Measurements from ENCODE around the gene PUS1. TPM values are rescaled to one million over a fixed set of nuclear protein-coding genes. Genes with fewer than 3 reads are reported as not detected.

The PUS1 gene
- total RNA-seq, 1 donor from 2014 or later: 19.9 TPM

GRCh38 chr12:131917711-131918306 lies 11.3 kb upstream of the PUS1 start:
- intact Hi-C loops (cut with DNase I): no loop called here
- peaks cover 64% of the 10 kb centered on the region for H3K36me3 ChIP-seq
- no peak overlapping the region for H3K4me3 ChIP-seq
- H3K27ac ChIP-seq: no peak overlapping the region
- H3K27me3 ChIP-seq: no peaks in the 10 kb centered on the region
- H3K9me3 ChIP-seq: no peaks in the 10 kb centered on the region
- ATAC-seq (no peak), DNase-seq (no peak)
- TF ChIP-seq, protein P1, sequence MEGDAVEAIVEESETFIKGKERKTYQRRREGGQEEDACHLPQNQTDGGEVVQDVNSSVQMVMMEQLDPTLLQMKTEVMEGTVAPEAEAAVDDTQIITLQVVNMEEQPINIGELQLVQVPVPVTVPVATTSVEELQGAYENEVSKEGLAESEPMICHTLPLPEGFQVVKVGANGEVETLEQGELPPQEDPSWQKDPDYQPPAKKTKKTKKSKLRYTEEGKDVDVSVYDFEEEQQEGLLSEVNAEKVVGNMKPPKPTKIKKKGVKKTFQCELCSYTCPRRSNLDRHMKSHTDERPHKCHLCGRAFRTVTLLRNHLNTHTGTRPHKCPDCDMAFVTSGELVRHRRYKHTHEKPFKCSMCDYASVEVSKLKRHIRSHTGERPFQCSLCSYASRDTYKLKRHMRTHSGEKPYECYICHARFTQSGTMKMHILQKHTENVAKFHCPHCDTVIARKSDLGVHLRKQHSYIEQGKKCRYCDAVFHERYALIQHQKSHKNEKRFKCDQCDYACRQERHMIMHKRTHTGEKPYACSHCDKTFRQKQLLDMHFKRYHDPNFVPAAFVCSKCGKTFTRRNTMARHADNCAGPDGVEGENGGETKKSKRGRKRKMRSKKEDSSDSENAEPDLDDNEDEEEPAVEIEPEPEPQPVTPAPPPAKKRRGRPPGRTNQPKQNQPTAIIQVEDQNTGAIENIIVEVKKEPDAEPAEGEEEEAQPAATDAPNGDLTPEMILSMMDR (IDR thresholded peaks at IDR 0.05): no peak
- H3K4me1 ChIP-seq: no peaks in the 10 kb centered on the region

DNA sequence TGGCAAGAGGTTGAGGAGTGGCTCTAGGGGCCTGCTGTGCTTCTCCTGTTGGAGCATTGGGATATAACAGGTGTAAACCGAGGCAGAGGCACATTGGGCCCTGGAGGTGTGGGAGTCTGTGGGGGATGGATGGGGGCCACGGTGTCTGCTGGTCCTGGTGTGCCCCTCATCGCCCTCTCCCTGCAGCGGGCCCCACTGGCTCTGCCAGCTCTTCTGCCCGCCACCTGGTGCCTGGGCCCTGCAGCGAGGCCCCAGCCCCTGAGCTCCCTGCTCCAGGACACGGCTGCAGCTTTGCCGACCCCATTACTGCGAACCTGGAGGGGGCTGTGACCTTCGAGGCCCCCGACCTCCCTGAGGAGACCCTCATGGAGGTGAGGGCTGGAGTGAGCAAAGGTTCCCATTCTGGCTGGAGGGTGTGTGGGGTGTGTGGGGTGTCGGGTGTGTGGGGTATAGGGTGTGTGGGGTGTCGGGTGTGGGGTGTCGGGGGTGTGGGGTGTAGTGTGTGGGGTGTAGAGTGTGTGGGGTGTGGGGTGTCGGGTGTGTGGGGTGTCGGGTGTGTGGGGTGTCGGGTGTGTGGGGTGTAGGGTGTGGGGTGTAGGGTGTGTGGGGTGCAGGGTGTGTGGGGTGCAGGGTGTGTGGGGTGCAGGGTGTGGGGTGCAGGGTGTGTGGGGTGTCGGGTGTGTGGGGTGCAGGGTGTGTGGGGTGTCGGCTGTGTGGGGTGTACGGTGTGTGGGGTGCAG lies 10.6 kb upstream of the PUS1 start:
- Histone ChIP-seq H3K9me3 (no peaks in the 10 kb centered on the region), H3K36me3 (peaks cover 60% of the 10 kb centered on the region), H3K4me3 (no peak overlapping the region), H3K4me1 (no peaks in the 10 kb centered on the region), H3K27ac (no peak overlapping the region), H3K27me3 (no peaks in the 10 kb centered on the region)
- ATAC-seq (no peak), DNase-seq (no peak)
- TF ChIP-seq, protein P1 (IDR thresholded peaks at IDR 0.05): no peak
- intact Hi-C loops (cut with DNase I): no loop called here

- no peak overlapping the region for H3K4me3 ChIP-seq
- TF ChIP-seq, protein P1 (IDR thresholded peaks at IDR 0.05): no peak
- H3K36me3 ChIP-seq: peaks cover 56% of the 10 kb centered on the region
- no peak for ATAC-seq
- DNase-seq: no peak
- H3K27ac ChIP-seq: no peak overlapping the region
- H3K27me3 ChIP-seq: no peaks in the 10 kb centered on the region
- no peaks in the 10 kb centered on the region for H3K9me3 ChIP-seq
- no peaks in the 10 kb centered on the region for H3K4me1 ChIP-seq
- intact Hi-C loops (cut with DNase I): no loop called here
These were observed 10.1 kb upstream of the PUS1 start for GRCh38 chr12:131919051-131919347.

- intact Hi-C loops (cut with DNase I): no loop called here
- Histone ChIP-seq H3K4me1 (no peaks in the 10 kb centered on the region), H3K4me3 (no peak overlapping the region), H3K27me3 (no peaks in the 10 kb centered on the region), H3K36me3 (peaks cover 50% of the 10 kb centered on the region), H3K27ac (no peak overlapping the region), H3K9me3 (no peaks in the 10 kb centered on the region)
- TF ChIP-seq, protein P1 (IDR thresholded peaks at IDR 0.05): no peak
- ATAC-seq (no peak), DNase-seq (no peak)
These were observed 9.5 kb upstream of the PUS1 start for GRCh38 chr12:131919366-131920156.

GRCh38 chr12:131920157-131920508 lies 8.9 kb upstream of the PUS1 start:
- Histone ChIP-seq H3K27me3 (no peaks in the 10 kb centered on the region), H3K9me3 (no peaks in the 10 kb centered on the region), H3K4me1 (no peaks in the 10 kb centered on the region), H3K27ac (no peak overlapping the region), H3K36me3 (peaks cover 45% of the 10 kb centered on the region), H3K4me3 (no peak overlapping the region)
- DNase-seq: no peak
- ATAC-seq: no peak
- intact Hi-C loops (cut with DNase I): no loop called here
- TF ChIP-seq, protein P1 (IDR thresholded peaks at IDR 0.05): no peak
